HEK293T (cell line): ENCODE measurements around the gene OSBPL3.

Experiments used
- CTCF ChIA-PET: fragments of 350-600 bp; formaldehyde crosslinking; extraction: SDS; loops from one replicate; lab custom pipeline; 2021; ENCODE audit warnings: antibody characterized with exemption, inconsistent platforms; lab: Yijun Ruan, JAX
- POLR2A ChIA-PET: fragments of 350-600 bp; formaldehyde crosslinking; extraction: SDS; loops from one replicate; lab custom pipeline; 2020; ENCODE audit warnings: antibody characterized with exemption, inconsistent platforms; lab: Yijun Ruan, JAX
- DNase-seq: peaks from one replicate; pipeline ENCODE4 v3.0.0; 2012; ENCODE audit warnings: mixed read lengths; ENCODE audit errors: extremely low spot score
- ARNT ChIP-seq: fragments of 450-650 bp; IDR thresholded peaks from 2 replicates; pipeline ENCODE4 v1.6.1; 2017; ENCODE audit warnings: mild to moderate bottlenecking
- BHLHE40 ChIP-seq: fragments of 450-650 bp; IDR thresholded peaks from 2 replicates; pipeline ENCODE4 v1.6.1; 2016; ENCODE audit warnings: mild to moderate bottlenecking, moderate library complexity, borderline replicate concordance
- CTBP1 ChIP-seq: fragments of 450-650 bp; IDR thresholded peaks from 2 replicates; pipeline ENCODE4 v1.6.1; 2016; ENCODE audit warnings: borderline replicate concordance
- ELF4 ChIP-seq: fragments of 450-650 bp; IDR thresholded peaks from 2 replicates; pipeline ENCODE4 v1.6.1; 2017; ENCODE audit warnings: antibody characterized with exemption
- FOXA1 ChIP-seq: fragments of 450-650 bp; IDR thresholded peaks from 2 replicates; pipeline ENCODE4 v1.6.1; 2016; ENCODE audit warnings: mild to moderate bottlenecking
- FOXK2 ChIP-seq: fragments of 450-650 bp; IDR thresholded peaks from 2 replicates; pipeline ENCODE4 v1.6.1; 2016; ENCODE audit warnings: mild to moderate bottlenecking
- FOXM1 ChIP-seq: fragments of 450-650 bp; IDR thresholded peaks from 2 replicates; pipeline ENCODE4 v1.6.1; 2017; ENCODE audit warnings: mild to moderate bottlenecking, borderline replicate concordance
- HDGF ChIP-seq: fragments of 450-650 bp; IDR thresholded peaks from 2 replicates; pipeline ENCODE4 v1.6.1; 2017; ENCODE audit warnings: antibody characterized with exemption, borderline replicate concordance
- L3MBTL2 ChIP-seq: fragments of 450-650 bp; conservative IDR thresholded peaks from 2 replicates; pipeline ENCODE4 v1.6.1; 2016; ENCODE audit warnings: mild to moderate bottlenecking
- LEF1 ChIP-seq: fragments of 450-650 bp; IDR thresholded peaks from 2 replicates; pipeline ENCODE4 v1.6.1; 2017; ENCODE audit warnings: mild to moderate bottlenecking, borderline replicate concordance
- NFRKB ChIP-seq: fragments of 450-650 bp; IDR thresholded peaks from 2 replicates; pipeline ENCODE4 v1.6.1; 2016; ENCODE audit warnings: mild to moderate bottlenecking, moderate library complexity
- PKNOX1 ChIP-seq: fragments of 450-650 bp; IDR thresholded peaks from 2 replicates; pipeline ENCODE4 v1.6.1; 2016
- SP1 ChIP-seq: fragments of 450-650 bp; IDR thresholded peaks from 2 replicates; pipeline ENCODE4 v1.6.1; 2017
- SUZ12 ChIP-seq: fragments of 450-650 bp; IDR thresholded peaks from 2 replicates; pipeline ENCODE4 v1.6.1; 2016; ENCODE audit warnings: mild to moderate bottlenecking
- TARDBP ChIP-seq: fragments of 450-650 bp; IDR thresholded peaks from 2 replicates; pipeline ENCODE4 v1.6.1; 2016
- ZNF384 ChIP-seq: fragments of 450-650 bp; IDR thresholded peaks from 2 replicates; pipeline ENCODE4 v1.6.1; 2016

The OSBPL3 gene

GRCh38 chr7:24788961-24789576 lies 190.9 kb downstream of the OSBPL3 start:
- no peak for DNase-seq
- no peak for TF ChIP-seq LEF1
- TF ChIP-seq SUZ12, result no peak
- TF ChIP-seq SP1, result no peak
- TF ChIP-seq TARDBP, result no peak
- TF ChIP-seq CTBP1, result no peak
- TF ChIP-seq PKNOX1, result no peak
- no peak for TF ChIP-seq L3MBTL2
- TF ChIP-seq HDGF, result no peak
- no peak for TF ChIP-seq ELF4
- TF ChIP-seq BHLHE40, result no peak
- no peak for TF ChIP-seq NFRKB
- no peak for TF ChIP-seq FOXA1
- no peak for TF ChIP-seq ZNF384
- TF ChIP-seq FOXK2, result no peak
- TF ChIP-seq FOXM1, result no peak
- TF ChIP-seq ARNT, result no peak
- ChIA-PET POLR2A (interaction anchor here (0.5 kb wide), 1 partner anchor 443 kb away, joined by 3 read pairs; no protein-coding TSS in a partner anchor), CTCF (no interaction called here)

GRCh38 chr7:24788075-24788474 lies 191.9 kb downstream of the OSBPL3 start:
- ChIA-PET CTCF (no interaction called here), POLR2A (no interaction called here)
- no peak for TF ChIP-seq LEF1
- DNase-seq, result no peak

GRCh38 chr7:24786941-24787340 lies 193.0 kb downstream of the OSBPL3 start:
- no peak for DNase-seq
- ChIA-PET POLR2A (no interaction called here), CTCF (no interaction called here)
- TF ChIP-seq ELF4, result no peak
- no peak for TF ChIP-seq NFRKB
- TF ChIP-seq ZNF384, result no peak
- TF ChIP-seq LEF1, result no peak
- TF ChIP-seq PKNOX1, result no peak
- TF ChIP-seq ARNT, result no peak
- TF ChIP-seq FOXM1, result no peak
- TF ChIP-seq SUZ12, result no peak
- no peak for TF ChIP-seq FOXA1
- TF ChIP-seq CTBP1, result no peak
- TF ChIP-seq BHLHE40, result no peak
- no peak for TF ChIP-seq SP1
- TF ChIP-seq HDGF, result no peak
- no peak for TF ChIP-seq FOXK2
- TF ChIP-seq L3MBTL2, result no peak
- TF ChIP-seq TARDBP, result no peak

GRCh38 chr7:24786306-24786705 lies 193.7 kb downstream of the OSBPL3 start:
- DNase-seq, result no peak
- CTCF ChIA-PET, result no interaction called here
- POLR2A ChIA-PET, result no interaction called here
- TF ChIP-seq SP1 (no peak), SUZ12 (no peak), L3MBTL2 (no peak), ELF4 (no peak), CTBP1 (no peak), FOXM1 (no peak), NFRKB (no peak), LEF1 (no peak), PKNOX1 (no peak), BHLHE40 (no peak), FOXK2 (no peak), TARDBP (no peak), ARNT (no peak), HDGF (no peak), ZNF384 (no peak), FOXA1 (no peak)

GRCh38 chr7:24784277-24784676 lies 195.7 kb downstream of the OSBPL3 start:
- TF ChIP-seq FOXA1, result no peak
- TF ChIP-seq HDGF, result no peak
- no peak for TF ChIP-seq ELF4
- TF ChIP-seq ARNT, result no peak
- no peak for TF ChIP-seq LEF1
- no peak for TF ChIP-seq ZNF384
- no peak for TF ChIP-seq TARDBP
- TF ChIP-seq NFRKB, result no peak
- TF ChIP-seq FOXK2, result no peak
- no peak for TF ChIP-seq CTBP1
- TF ChIP-seq SUZ12, result no peak
- no peak for TF ChIP-seq SP1
- CTCF ChIA-PET, result no interaction called here
- no peak for DNase-seq
- POLR2A ChIA-PET, result no interaction called here

- ChIA-PET POLR2A (no interaction called here), CTCF (no interaction called here)
These were observed 196.3 kb downstream of the OSBPL3 start for GRCh38 chr7:24783698-24784097.

GRCh38 chr7:24781106-24781505 lies 198.9 kb downstream of the OSBPL3 start:
- ChIA-PET POLR2A (no interaction called here), CTCF (no interaction called here)
- TF ChIP-seq FOXA1 (no peak), CTBP1 (no peak), PKNOX1 (no peak), ARNT (no peak), FOXK2 (no peak), HDGF (no peak), LEF1 (no peak), FOXM1 (no peak), NFRKB (no peak), SP1 (no peak), L3MBTL2 (no peak), TARDBP (no peak)
- no peak for DNase-seq

More at GRCh38 chr7:24783698-24784097, 196.3 kb downstream of the OSBPL3 start:
- no peak for TF ChIP-seq FOXM1
- DNase-seq, result no peak
